Testis (tissue), 2 donors: ENCODE results near the gene CDH2.

Source experiments
- POLR2A ChIP-seq: fragments of 450-650 bp; IDR thresholded peaks from one replicate; pipeline ENCODE4 v1.6.1; 2017; ENCODE audit warnings: antibody characterized with exemption, mild to moderate bottlenecking, moderate library complexity
- TF ChIP-seq, protein P1 (sequence below), 3 experiments: fragments of 450-650 bp in 2 of 3; fragments of 200-600 bp in 1 of 3; sonication (generic) in 1 of 3; IDR thresholded peaks; one replicate each; pipeline ENCODE4 v1.5.1; 2016 to 2019; ENCODE audit warnings: antibody characterized with exemption in 3 of 3, mild to moderate bottlenecking in 2 of 3, moderate library complexity in 1 of 3

DNA sequence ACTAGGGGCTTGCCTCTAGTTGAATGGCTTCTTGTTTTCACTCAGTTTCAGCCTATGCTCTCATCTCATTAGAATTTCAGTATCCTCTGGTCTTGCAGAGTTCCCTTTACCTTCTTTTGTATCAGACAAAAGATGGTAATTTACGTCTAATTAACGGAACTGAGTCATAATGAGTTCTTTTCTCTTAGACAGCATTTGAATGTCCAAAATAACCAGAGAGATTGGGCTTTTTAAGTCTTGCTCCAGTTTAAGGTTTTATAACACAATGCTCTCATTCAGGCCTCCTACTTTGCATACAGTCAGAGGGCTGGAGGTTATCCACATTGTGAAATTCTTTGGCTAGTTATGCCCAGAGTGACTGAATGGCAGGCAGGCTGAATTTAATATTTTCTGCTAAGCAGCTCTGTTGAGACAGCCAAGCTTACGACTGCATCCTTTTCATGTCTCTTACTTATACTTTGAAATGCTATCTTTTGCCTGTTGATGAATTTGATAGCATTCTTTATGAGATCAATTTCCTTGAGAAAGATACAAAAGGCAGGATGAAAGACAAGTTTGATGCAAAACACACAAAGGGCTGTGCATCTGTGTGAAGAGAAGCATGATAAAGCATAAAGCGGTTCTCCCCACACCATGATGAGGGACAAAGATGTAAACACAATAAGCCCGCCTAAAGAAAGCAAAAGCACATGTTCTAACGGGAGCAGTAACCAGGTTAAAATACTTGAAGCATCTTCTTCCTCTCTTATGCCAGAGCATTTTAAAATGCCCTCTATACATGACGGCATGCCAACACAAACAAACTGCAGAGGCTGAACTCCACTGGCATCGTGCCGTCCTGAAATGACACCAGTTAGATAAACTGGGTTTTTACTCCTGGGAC, 90.0 kb downstream of the CDH2 start:
- TF ChIP-seq POLR2A: no peak
- TF ChIP-seq, protein P1, sequence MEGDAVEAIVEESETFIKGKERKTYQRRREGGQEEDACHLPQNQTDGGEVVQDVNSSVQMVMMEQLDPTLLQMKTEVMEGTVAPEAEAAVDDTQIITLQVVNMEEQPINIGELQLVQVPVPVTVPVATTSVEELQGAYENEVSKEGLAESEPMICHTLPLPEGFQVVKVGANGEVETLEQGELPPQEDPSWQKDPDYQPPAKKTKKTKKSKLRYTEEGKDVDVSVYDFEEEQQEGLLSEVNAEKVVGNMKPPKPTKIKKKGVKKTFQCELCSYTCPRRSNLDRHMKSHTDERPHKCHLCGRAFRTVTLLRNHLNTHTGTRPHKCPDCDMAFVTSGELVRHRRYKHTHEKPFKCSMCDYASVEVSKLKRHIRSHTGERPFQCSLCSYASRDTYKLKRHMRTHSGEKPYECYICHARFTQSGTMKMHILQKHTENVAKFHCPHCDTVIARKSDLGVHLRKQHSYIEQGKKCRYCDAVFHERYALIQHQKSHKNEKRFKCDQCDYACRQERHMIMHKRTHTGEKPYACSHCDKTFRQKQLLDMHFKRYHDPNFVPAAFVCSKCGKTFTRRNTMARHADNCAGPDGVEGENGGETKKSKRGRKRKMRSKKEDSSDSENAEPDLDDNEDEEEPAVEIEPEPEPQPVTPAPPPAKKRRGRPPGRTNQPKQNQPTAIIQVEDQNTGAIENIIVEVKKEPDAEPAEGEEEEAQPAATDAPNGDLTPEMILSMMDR (IDR thresholded peaks at IDR 0.05): no peak
